HEK293T (cell line): Measurements from ENCODE around the gene OTC.

ENCODE experiments used
- CTCF ChIA-PET: fragments of 350-600 bp; formaldehyde crosslinking; extraction: SDS; loops from one replicate; lab custom pipeline; 2021; ENCODE audit warnings: antibody characterized with exemption, inconsistent platforms; lab: Yijun Ruan, JAX
- POLR2A ChIA-PET: fragments of 350-600 bp; formaldehyde crosslinking; extraction: SDS; loops from one replicate; lab custom pipeline; 2020; ENCODE audit warnings: antibody characterized with exemption, inconsistent platforms; lab: Yijun Ruan, JAX
- DNase-seq: peaks from one replicate; pipeline ENCODE4 v3.0.0; 2012; ENCODE audit warnings: mixed read lengths; ENCODE audit errors: extremely low spot score
- ARNT ChIP-seq: fragments of 450-650 bp; IDR thresholded peaks from 2 replicates; pipeline ENCODE4 v1.6.1; 2017; ENCODE audit warnings: mild to moderate bottlenecking
- BHLHE40 ChIP-seq: fragments of 450-650 bp; IDR thresholded peaks from 2 replicates; pipeline ENCODE4 v1.6.1; 2016; ENCODE audit warnings: mild to moderate bottlenecking, moderate library complexity, borderline replicate concordance
- CTBP1 ChIP-seq: fragments of 450-650 bp; IDR thresholded peaks from 2 replicates; pipeline ENCODE4 v1.6.1; 2016; ENCODE audit warnings: borderline replicate concordance
- ELF4 ChIP-seq: fragments of 450-650 bp; IDR thresholded peaks from 2 replicates; pipeline ENCODE4 v1.6.1; 2017; ENCODE audit warnings: antibody characterized with exemption
- FOXA1 ChIP-seq: fragments of 450-650 bp; IDR thresholded peaks from 2 replicates; pipeline ENCODE4 v1.6.1; 2016; ENCODE audit warnings: mild to moderate bottlenecking
- FOXK2 ChIP-seq: fragments of 450-650 bp; IDR thresholded peaks from 2 replicates; pipeline ENCODE4 v1.6.1; 2016; ENCODE audit warnings: mild to moderate bottlenecking
- FOXM1 ChIP-seq: fragments of 450-650 bp; IDR thresholded peaks from 2 replicates; pipeline ENCODE4 v1.6.1; 2017; ENCODE audit warnings: mild to moderate bottlenecking, borderline replicate concordance
- HDGF ChIP-seq: fragments of 450-650 bp; IDR thresholded peaks from 2 replicates; pipeline ENCODE4 v1.6.1; 2017; ENCODE audit warnings: antibody characterized with exemption, borderline replicate concordance
- L3MBTL2 ChIP-seq: fragments of 450-650 bp; conservative IDR thresholded peaks from 2 replicates; pipeline ENCODE4 v1.6.1; 2016; ENCODE audit warnings: mild to moderate bottlenecking
- LEF1 ChIP-seq: fragments of 450-650 bp; IDR thresholded peaks from 2 replicates; pipeline ENCODE4 v1.6.1; 2017; ENCODE audit warnings: mild to moderate bottlenecking, borderline replicate concordance
- NFRKB ChIP-seq: fragments of 450-650 bp; IDR thresholded peaks from 2 replicates; pipeline ENCODE4 v1.6.1; 2016; ENCODE audit warnings: mild to moderate bottlenecking, moderate library complexity
- PKNOX1 ChIP-seq: fragments of 450-650 bp; IDR thresholded peaks from 2 replicates; pipeline ENCODE4 v1.6.1; 2016
- SP1 ChIP-seq: fragments of 450-650 bp; IDR thresholded peaks from 2 replicates; pipeline ENCODE4 v1.6.1; 2017
- SUZ12 ChIP-seq: fragments of 450-650 bp; IDR thresholded peaks from 2 replicates; pipeline ENCODE4 v1.6.1; 2016; ENCODE audit warnings: mild to moderate bottlenecking
- TARDBP ChIP-seq: fragments of 450-650 bp; IDR thresholded peaks from 2 replicates; pipeline ENCODE4 v1.6.1; 2016
- ZNF384 ChIP-seq: fragments of 450-650 bp; IDR thresholded peaks from 2 replicates; pipeline ENCODE4 v1.6.1; 2016

OTC gene

GRCh38 chrX:38352362-38352761 is at the start of gene OTC:
Gene OTC, plus strand, starts transcription at chrX:38352604. Its CDS starts 93 bp downstream, at chrX:38352697.
- POLR2A ChIA-PET: interaction anchor here (0.8 kb wide), 1 partner anchor 11 kb away, joined by 3 read pairs; no protein-coding TSS in a partner anchor
- CTCF ChIA-PET: interaction anchor here (1.5 kb wide), 1 partner anchor 25 kb away, joined by 5 read pairs; the partner anchor contains the start of gene RPGR
- no peak for DNase-seq
- no peak for TF ChIP-seq ZNF384
- no peak for TF ChIP-seq LEF1
- TF ChIP-seq FOXA1: no peak
- no peak for TF ChIP-seq L3MBTL2
- TF ChIP-seq NFRKB: no peak
- no peak for TF ChIP-seq PKNOX1

GRCh38 chrX:38304010-38304409 is 48.4 kb upstream of the OTC start:
- DNase-seq: peak; percentile 27
- ChIA-PET POLR2A (no interaction called here), CTCF (interaction anchor here (0.5 to 1.4 kb wide), 5 partner anchors 10 to 371 kb away, joined by 3 to 5 read pairs (median 3); partner anchors contain the start of gene RPGR)
- TF ChIP-seq SUZ12: no peak
- no peak for TF ChIP-seq FOXM1
- no peak for TF ChIP-seq FOXK2
- TF ChIP-seq ZNF384: no peak
- TF ChIP-seq SP1: no peak
- TF ChIP-seq FOXA1: no peak
- no peak for TF ChIP-seq TARDBP
- no peak for TF ChIP-seq CTBP1
- TF ChIP-seq LEF1: no peak
- no peak for TF ChIP-seq ELF4
- TF ChIP-seq HDGF: no peak
- no peak for TF ChIP-seq PKNOX1
- no peak for TF ChIP-seq L3MBTL2

GRCh38 chrX:38305971-38306370 is 46.4 kb upstream of the OTC start:
- TF ChIP-seq ELF4 (no peak), NFRKB (no peak), PKNOX1 (no peak), FOXA1 (no peak), TARDBP (no peak), SUZ12 (no peak), LEF1 (no peak), ARNT (no peak), FOXK2 (no peak), BHLHE40 (no peak), ZNF384 (no peak), HDGF (no peak), SP1 (no peak), L3MBTL2 (no peak), CTBP1 (no peak), FOXM1 (no peak)
- DNase-seq: no peak
- POLR2A ChIA-PET: no interaction called here
- CTCF ChIA-PET: interaction anchor here (0.6 kb wide), 1 partner anchor 346 kb away, joined by 4 read pairs; no protein-coding TSS in a partner anchor

GRCh38 chrX:38311743-38312142 is 40.7 kb upstream of the OTC start:
- TF ChIP-seq PKNOX1 (no peak), SUZ12 (no peak), BHLHE40 (no peak), ARNT (no peak), SP1 (no peak), FOXK2 (no peak), HDGF (no peak), L3MBTL2 (no peak), FOXA1 (no peak), LEF1 (no peak), NFRKB (no peak), ZNF384 (no peak), FOXM1 (no peak)
- POLR2A ChIA-PET: no interaction called here

GRCh38 chrX:38312436-38312835 is 40.0 kb upstream of the OTC start:
- no peak for TF ChIP-seq L3MBTL2
- no peak for TF ChIP-seq FOXM1
- no peak for TF ChIP-seq PKNOX1
- no peak for TF ChIP-seq ARNT
- TF ChIP-seq CTBP1: no peak
- no peak for TF ChIP-seq SUZ12
- POLR2A ChIA-PET: no interaction called here
- DNase-seq: no peak
- CTCF ChIA-PET: no interaction called here

More at GRCh38 chrX:38311743-38312142, 40.7 kb upstream of the OTC start:
- CTCF ChIA-PET: no interaction called here
- no peak for DNase-seq
